NB4 (cell line): ENCODE results near the gene ACTG2.
"Not testable (repeated sequence)": the region's sequence is repeated elsewhere in the genome, so short reads cannot be mapped to it uniquely, and the experiment has no call there.

Experiments used
- DNase-seq: peaks from one replicate; pipeline ENCODE4 v3.0.0; 2010; ENCODE audit warnings: low read depth
- H3K4me3 ChIP-seq: one replicate; pipeline ENCODE4 v1.5.1; 2011; ENCODE audit warnings: mild to moderate bottlenecking, low read depth, low read length, moderate library complexity
- MYC ChIP-seq: IDR thresholded peaks from 2 replicates; pipeline ENCODE4 v1.6.1; 2011; ENCODE audit warnings: low read depth, low read length
- POLR2A ChIP-seq: IDR thresholded peaks from 2 replicates; pipeline ENCODE4 v1.6.1; 2011; ENCODE audit warnings: mild to moderate bottlenecking; ENCODE audit not compliant: insufficient read length; ENCODE audit errors: extremely low read depth
- TF ChIP-seq, protein P1 (sequence below): IDR thresholded peaks from one replicate; pipeline ENCODE4 v1.5.1; 2012; ENCODE audit warnings: low read depth, low read length
- TF ChIP-seq, protein P2 (sequence below): IDR thresholded peaks from 2 replicates; pipeline ENCODE4 v1.6.1; 2011; ENCODE audit warnings: low read depth, low read length

Gene ACTG2

GRCh38 chr2:73901143-73901542, 8.3 kb downstream of the ACTG2 start:
- H3K4me3 ChIP-seq, result no peak overlapping the region
- no peak for DNase-seq
- TF ChIP-seq POLR2A (no peak), MYC (no peak)
- TF ChIP-seq, protein P1, sequence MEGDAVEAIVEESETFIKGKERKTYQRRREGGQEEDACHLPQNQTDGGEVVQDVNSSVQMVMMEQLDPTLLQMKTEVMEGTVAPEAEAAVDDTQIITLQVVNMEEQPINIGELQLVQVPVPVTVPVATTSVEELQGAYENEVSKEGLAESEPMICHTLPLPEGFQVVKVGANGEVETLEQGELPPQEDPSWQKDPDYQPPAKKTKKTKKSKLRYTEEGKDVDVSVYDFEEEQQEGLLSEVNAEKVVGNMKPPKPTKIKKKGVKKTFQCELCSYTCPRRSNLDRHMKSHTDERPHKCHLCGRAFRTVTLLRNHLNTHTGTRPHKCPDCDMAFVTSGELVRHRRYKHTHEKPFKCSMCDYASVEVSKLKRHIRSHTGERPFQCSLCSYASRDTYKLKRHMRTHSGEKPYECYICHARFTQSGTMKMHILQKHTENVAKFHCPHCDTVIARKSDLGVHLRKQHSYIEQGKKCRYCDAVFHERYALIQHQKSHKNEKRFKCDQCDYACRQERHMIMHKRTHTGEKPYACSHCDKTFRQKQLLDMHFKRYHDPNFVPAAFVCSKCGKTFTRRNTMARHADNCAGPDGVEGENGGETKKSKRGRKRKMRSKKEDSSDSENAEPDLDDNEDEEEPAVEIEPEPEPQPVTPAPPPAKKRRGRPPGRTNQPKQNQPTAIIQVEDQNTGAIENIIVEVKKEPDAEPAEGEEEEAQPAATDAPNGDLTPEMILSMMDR, result no peak
- TF ChIP-seq, protein P2, sequence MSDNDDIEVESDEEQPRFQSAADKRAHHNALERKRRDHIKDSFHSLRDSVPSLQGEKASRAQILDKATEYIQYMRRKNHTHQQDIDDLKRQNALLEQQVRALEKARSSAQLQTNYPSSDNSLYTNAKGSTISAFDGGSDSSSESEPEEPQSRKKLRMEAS, result no peak

GRCh38 chr2:73902284-73902683, 9.5 kb downstream of the ACTG2 start:
- TF ChIP-seq, protein P2, result no peak
- H3K4me3 ChIP-seq, result no peak overlapping the region
- no peak for DNase-seq

DNA sequence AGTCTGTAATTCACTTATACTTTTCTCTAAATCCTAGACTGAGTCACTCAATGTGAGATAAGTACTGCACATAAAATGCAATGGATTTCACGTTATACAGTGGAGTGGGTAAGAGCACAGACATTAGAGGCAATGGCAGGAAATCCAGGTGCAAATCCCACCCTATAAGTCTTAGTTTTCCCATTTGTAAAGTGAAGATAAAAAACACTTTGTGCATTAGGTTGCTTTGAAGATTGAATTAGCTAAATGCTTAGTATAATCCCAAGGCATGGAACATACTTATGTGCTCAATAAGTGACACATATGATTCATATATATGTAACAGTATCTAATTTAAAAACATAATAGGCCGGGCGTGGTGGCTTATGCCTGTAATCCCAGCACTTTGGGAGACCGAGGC, 10.5 kb downstream of the ACTG2 start:
- no peak overlapping the region for H3K4me3 ChIP-seq
- no peak for TF ChIP-seq POLR2A
- TF ChIP-seq, protein P2, result no peak
- TF ChIP-seq, protein P1, result no peak

DNA sequence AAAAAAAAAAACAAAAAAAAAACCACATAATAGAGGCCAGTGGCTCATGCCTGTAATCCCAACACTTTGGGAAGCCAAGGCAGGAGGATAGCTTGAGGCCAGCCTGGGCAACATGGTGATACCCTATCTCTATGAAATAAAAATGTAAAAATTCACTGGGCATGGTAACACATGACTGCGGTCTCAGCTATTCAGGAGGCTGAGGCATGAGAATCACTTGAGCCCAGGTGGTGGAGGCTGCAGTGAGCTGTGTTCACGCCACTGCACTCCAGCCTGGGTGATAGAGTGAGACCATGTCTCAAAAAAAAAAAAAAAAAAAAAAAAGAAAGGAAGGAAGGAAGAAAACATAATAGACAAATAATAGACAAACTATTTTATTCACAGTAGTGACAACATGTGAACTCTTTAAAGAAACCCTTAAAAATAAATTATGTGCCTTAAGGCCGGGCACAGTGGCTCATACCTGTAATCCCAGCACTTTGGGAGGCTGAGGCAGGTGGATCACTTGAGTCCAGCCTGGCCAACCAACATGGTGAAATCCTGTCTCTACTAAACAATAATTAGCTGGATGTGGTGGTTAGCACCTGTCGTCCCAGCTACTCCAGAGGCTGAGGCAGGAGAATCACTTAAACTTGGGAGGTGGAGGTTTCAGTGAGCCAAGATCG, 11.3 kb downstream of the ACTG2 start:
- H3K4me3 ChIP-seq, DNase-seq: not testable (repeated sequence)

More for the DNA sequence above, 10.5 kb downstream of the ACTG2 start:
- DNase-seq, result no peak

- TF ChIP-seq MYC (no peak), POLR2A (no peak)
- TF ChIP-seq, protein P2, result no peak
- TF ChIP-seq, protein P1, result no peak
- no peak overlapping the region for H3K4me3 ChIP-seq
- no peak for DNase-seq
Observed at GRCh38 chr2:73904952-73905351, 12.1 kb downstream of the ACTG2 start.

- no peak for DNase-seq
- TF ChIP-seq MYC (no peak), POLR2A (no peak)
- TF ChIP-seq, protein P1, result no peak
- TF ChIP-seq, protein P2, result no peak
- H3K4me3 ChIP-seq, result no peak overlapping the region
Observed at GRCh38 chr2:73906847-73907505, 14.2 kb downstream of the ACTG2 start.
